Astrocyte of the cerebellum (primary cell): ENCODE data around the gene NACA2.

Source experiments
- DNase-seq: peaks from one replicate; pipeline ENCODE4 v3.0.0-alpha.2; 2011; ENCODE audit warnings: low read depth
- H3K4me3 ChIP-seq: 2 replicates; pipeline ENCODE4 v1.5.1; 2011; ENCODE audit warnings: mild to moderate bottlenecking, low read depth, low read length, moderate library complexity
- in situ Hi-C: cut with HindIII; loops from 2 replicates; pipeline ENCODE4 v1.10.0; 2017; ENCODE audit warnings: low sequenced_read_pairs
- TF ChIP-seq, protein P1 (sequence below): IDR thresholded peaks from 2 replicates; pipeline ENCODE4 v1.5.1; 2012; ENCODE audit warnings: low read length, low read depth, moderate library complexity, mild to moderate bottlenecking; ENCODE audit errors: missing control alignments

The NACA2 gene

DNA sequence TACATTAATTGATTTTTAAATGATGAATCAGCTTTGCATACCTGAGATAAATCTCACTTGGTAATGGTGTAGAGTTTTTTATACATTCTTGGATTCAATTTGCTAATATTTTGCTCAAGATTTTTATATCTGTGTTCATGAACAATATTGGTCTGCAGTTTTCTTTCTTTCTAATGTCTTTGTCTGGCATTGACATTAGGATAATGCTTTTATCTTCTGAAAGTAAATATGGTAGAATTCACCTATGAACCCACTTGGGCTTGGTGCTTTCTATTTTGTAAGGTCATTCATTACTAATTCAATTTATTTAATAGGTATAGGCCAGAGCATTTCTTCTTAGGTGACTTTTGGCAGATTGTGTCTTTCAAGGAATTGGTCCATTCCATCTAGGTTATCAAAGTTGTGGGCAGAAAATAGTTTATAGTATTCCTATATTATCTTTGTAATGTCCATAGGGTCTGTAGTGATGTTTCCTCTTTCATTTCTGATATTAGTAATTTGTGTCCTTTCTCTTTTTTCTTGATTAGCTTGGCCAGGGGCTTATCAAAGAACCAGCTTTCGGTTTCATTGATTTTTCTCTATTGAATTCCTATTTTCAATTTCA lies 45.6 kb downstream of the NACA2 start:
- in situ Hi-C loops = no loop called here
- DNase-seq = no peak
- no peak overlapping the region for H3K4me3 ChIP-seq
- TF ChIP-seq, protein P1, sequence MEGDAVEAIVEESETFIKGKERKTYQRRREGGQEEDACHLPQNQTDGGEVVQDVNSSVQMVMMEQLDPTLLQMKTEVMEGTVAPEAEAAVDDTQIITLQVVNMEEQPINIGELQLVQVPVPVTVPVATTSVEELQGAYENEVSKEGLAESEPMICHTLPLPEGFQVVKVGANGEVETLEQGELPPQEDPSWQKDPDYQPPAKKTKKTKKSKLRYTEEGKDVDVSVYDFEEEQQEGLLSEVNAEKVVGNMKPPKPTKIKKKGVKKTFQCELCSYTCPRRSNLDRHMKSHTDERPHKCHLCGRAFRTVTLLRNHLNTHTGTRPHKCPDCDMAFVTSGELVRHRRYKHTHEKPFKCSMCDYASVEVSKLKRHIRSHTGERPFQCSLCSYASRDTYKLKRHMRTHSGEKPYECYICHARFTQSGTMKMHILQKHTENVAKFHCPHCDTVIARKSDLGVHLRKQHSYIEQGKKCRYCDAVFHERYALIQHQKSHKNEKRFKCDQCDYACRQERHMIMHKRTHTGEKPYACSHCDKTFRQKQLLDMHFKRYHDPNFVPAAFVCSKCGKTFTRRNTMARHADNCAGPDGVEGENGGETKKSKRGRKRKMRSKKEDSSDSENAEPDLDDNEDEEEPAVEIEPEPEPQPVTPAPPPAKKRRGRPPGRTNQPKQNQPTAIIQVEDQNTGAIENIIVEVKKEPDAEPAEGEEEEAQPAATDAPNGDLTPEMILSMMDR = no peak

DNA sequence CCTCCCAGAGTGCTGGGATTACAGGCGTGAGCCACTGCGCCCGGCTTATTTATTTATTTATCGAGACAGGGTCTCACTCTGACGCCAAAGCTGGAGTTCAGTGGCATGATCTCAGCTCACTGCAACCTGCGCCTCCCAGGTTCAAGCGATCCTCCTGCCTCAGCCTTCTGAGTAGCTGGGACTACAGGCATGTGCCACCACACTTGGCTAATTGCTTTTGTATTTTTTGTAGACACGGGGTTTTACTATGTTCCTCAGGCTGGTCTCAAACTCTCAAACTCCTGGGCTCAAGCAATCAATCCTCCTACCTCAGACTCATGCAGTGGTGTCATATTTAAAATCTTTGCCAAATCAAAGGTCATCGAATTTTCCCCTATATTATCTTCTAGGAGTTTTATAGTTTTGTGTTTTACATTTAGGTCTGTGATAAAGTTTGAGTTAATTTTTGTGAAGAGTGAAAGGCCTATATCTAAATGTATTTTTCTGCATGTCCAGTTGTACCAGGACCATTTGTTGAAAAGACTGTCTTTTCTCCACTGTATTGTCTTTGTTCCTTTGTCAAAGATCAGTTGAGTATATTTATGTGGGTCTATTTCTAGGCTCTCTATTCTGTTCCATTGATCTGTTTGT lies 47.1 kb downstream of the NACA2 start:
- TF ChIP-seq, protein P1 = no peak
- in situ Hi-C loops = no loop called here
- DNase-seq = no peak
- H3K4me3 ChIP-seq = no peak overlapping the region

DNA sequence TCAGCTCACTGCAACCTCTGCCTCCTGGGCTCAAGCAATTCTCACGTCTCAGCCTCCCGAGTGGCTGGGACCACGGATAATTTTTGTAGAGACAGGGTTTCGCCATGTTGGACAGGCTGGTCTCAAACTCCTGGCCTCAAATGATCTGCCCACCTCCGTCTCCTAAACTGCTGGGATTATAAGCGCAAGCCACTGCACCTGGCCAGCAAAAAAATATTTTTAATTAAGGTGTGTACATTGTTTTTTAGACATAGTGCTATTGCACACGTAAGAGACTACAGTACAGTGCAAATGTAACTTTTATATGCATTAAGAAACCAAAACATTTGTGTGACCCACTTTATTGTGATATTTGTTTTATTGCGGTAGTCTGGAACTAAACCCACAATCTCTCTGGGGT lies 49.0 kb downstream of the NACA2 start:
- TF ChIP-seq, protein P1 = no peak
- no peak overlapping the region for H3K4me3 ChIP-seq
- in situ Hi-C loops = no loop called here
- DNase-seq = no peak

DNA sequence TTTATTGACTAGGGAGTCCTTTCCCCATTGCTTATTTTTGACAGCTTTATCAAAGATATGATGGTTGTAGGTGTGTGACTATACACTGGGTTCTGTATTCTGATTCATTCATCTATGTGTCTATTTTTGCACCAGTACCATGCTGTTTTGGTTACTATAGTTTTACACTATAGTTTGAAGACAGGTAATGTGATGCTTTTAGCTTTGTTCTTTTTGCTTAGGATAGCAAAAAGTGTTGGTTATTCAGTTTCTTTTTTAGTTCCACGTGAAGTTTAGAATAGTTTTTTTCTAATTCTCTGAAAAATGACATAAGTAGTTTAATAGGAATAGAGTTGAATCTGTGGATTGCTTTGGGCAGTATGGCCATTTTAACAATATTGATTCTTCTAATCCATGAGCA lies 50.1 kb downstream of the NACA2 start:
- TF ChIP-seq, protein P1 = no peak
- in situ Hi-C loops = no loop called here
- DNase-seq = no peak

More for the DNA sequence above, 50.1 kb downstream of the NACA2 start:
- no peak overlapping the region for H3K4me3 ChIP-seq
